Right forelimb (tissue), 1 donor: ENCODE results near the gene STX17.
"Not testable (repeated sequence)": the region's sequence is repeated elsewhere in the genome, so short reads cannot be mapped to it uniquely, and the experiment has no call there.

Source experiments
- DNase-seq: peaks from one replicate; pipeline ENCODE4 v3.0.0-alpha.2; 2018

Gene STX17

GRCh38 chr9:99973455-99973854 is 67.0 kb downstream of the STX17 start:
- no peak for DNase-seq

DNA sequence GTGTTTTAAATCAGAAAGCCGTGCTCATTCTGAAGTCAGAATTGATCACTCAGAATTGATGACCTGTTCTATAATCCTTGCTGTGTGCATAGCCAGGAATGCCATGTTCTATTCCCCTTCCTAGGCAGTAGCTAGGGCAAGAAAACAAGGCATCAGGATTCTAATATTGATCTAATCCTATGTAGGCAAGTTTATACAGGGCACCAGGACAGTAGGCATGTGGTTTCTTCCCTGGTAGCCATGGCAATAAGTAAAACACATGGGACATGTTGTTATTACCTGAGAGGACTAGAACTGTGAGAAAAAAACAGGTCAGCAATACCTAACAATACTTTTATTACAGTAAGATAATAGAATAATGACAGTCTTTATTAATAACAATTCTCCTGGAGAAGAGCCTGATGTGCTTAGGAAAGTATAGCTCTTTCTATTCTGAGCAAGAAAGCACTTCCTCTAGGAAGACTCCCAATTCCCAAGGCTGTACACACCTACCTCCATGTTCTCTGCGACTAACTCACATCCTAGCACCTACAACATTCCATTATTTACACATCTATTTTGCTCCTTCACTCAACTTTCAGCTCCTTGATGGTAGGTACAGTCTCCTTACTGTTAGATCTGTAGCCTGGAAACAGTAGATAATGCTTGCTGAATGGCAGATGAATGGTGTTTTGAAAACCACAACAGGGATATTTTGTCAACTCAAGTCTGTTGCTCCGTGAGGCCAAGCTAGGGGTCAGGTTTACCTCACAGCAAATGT is 70.8 kb downstream of the STX17 start:
- DNase-seq, result no peak

DNA sequence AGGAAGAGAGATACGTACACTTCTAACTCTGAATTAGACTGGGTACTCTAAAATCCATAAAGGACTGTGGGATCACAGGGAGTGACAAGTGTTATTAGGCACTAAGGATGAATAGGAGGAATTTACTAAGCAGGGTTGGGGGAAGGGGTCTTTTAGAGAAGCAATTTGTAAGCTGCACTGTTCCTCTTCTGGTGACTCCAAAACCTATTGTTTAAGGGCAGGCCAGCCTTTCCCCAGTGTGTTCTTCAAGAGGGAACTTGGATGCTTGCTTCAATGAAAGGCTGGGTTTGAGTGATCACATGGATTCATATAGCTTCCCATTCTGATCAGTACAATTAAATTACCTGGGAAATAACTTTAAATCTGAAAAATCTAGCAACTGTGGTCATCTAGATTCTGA is 71.8 kb downstream of the STX17 start:
- DNase-seq, result no peak

- no peak for DNase-seq
These were observed 74.1 kb downstream of the STX17 start for GRCh38 chr9:99980598-99980997.

- DNase-seq, result no peak
These were observed 80.2 kb downstream of the STX17 start for GRCh38 chr9:99986642-99987041.

DNA sequence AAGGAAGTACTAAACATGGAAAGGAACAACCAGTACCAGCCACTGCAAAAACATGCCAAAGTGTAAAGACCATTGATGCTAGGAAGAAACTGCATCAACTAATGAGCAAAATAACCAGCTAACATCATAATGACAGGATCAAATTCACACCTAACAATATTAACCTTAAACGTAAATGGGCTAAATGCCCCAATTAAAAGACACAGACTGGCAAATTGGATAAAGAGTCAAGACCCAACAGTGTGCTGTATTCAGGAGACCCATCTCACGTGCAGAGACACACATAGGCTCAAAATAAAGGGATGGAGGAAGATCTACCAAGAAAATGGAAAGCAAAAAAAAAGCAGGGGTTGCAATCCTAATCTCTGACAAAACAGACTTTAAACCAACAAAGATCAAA is 84.1 kb downstream of the STX17 start:
- DNase-seq, result not testable (repeated sequence)

- no peak for DNase-seq
These were observed 91.8 kb downstream of the STX17 start for GRCh38 chr9:99998266-99998665.

GRCh38 chr9:99998866-99999265 is 92.4 kb downstream of the STX17 start:
- DNase-seq, result no peak

GRCh38 chr9:99999797-100000196 is 93.3 kb downstream of the STX17 start:
- DNase-seq, result no peak

DNA sequence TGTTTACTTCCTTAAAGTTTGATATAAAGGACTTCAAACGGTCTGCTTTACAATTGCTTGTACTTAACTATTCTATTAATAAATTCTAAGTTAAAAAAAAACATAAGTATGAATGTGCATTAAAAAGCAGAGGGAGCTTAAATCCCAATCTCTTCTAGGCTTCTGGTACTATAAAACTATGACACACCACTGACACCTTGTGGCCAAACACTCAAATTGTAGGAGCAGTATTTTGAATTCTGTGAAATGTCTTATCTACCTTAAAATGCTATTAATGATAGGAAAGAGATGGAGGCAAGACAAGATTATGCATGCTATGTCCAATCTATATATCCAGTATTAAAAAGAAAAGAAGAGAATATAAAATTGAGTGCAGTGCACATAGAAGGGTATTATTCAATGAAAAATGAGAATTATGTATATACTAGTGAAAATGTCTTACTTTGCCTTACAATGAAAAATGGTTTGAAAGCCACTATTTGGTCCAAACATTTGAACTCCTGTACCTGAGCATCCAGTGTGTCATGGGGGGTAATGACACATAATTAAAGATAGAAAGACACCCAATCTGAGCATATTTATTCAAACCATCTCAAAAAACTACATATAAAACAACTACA is 104.7 kb downstream of the STX17 start:
- DNase-seq, result no peak

- no peak for DNase-seq
These were observed 105.8 kb downstream of the STX17 start for GRCh38 chr9:100012279-100012678.

DNA sequence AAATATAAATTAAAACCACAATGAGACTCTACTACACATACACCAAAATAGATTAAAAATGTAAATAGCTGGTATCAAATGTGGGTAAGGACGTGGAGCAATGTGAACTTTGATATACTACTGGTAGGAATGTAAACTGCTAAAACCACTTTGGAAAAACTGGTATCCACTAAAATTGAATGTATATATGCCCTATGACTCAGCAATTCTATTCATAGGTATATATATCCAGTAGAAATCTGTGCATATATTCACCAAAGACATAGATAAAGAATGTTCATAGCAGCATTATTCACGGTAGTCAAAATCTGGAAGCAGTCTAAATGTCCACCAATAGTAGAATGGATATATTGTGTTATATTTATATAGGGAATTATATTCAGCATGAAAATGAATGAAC is 107.1 kb downstream of the STX17 start:
- no peak for DNase-seq

- DNase-seq, result no peak
These were observed 108.4 kb downstream of the STX17 start for GRCh38 chr9:100014846-100015245.

DNA sequence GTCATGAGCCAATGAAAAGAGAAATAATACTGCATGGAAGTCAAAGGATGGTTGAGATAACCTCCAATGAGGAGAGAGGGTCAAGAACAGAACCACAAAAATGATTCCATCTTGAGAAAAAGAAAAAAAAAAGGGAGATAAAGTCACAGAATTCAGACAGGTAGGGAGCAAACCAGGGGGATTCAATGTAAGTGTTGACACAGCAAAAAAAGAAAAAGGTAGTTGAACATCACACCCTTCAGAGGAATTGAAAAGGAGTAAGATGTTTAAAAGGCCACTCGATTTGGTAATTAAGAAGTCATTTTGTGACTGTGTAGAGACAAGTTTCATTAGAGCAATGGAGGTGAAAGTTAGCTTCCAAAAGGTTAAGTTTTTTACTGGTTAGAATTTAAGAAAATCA is 113.1 kb downstream of the STX17 start:
- DNase-seq, result no peak
